ENCODE measurements around the gene TRIM32.

DNA sequence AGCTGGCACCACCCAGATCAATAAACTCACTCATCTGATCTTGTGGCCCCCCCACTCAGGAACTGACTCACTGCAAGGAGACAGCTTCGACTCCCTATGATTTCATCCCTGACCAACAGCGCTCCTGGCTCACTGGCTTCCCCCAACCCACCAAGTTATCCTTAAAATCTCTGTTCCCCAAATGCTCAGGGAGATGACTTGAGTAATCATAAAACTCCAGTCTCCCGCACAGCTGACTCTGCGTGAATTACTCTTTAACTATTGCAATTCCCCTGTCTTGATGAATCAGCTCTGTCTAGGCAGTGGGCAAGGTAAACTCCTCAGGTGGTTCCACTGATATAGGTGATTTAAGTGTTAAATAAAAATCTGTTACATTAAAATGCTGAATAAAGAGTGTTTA lies 1.9 kb upstream of the TRIM32 start:
- TF ChIP-seq EP300 (IDR thresholded peaks at IDR 0.05; ENCODE audit: low read depth) (no peak), CTCF (IDR thresholded peaks at IDR 0.05) (no peak)

Data from transverse colon (tissue), 3 donors.